Renal cortex interstitium (tissue), 11 donors: ENCODE measurements around the gene PSEN2. TPM values are rescaled to one million over a fixed set of nuclear protein-coding genes. Genes with fewer than 3 reads are reported as not detected.
"Not testable (repeated sequence)": the region's sequence is repeated elsewhere in the genome, so short reads cannot be mapped to it uniquely, and the experiment has no call there.

Experiments
- DNase-seq, 11 donors: peaks; one replicate each; pipeline ENCODE4 v3.0.0-alpha.2; 2013; ENCODE audit warnings: low read depth in 9 of 11, low spot score in 4 of 11; ENCODE audit errors: extremely low read depth in 1 of 11
- polyA plus RNA-seq, 3 donors: library from polyadenylated mRNA; unstranded; fragments of 120-200 nt; gene quantifications; one replicate each; pipeline ENCODE4 v1.2.1, GENCODE V29; 2013; ENCODE audit not compliant: insufficient read length in 3 of 3

PSEN2 gene
- polyA plus RNA-seq, 3 donors = 14.5 to 23.1 (median 14.6) TPM

GRCh38 chr1:226895644-226896043, 25.2 kb downstream of the PSEN2 start:
- no peak for DNase-seq

GRCh38 chr1:226898246-226898645, 27.8 kb downstream of the PSEN2 start:
- no peak for DNase-seq

- DNase-seq = no peak
These were observed 31.0 kb downstream of the PSEN2 start for GRCh38 chr1:226901421-226901820.

- no peak for DNase-seq
These were observed 32.2 kb downstream of the PSEN2 start for GRCh38 chr1:226902601-226903000.

- DNase-seq = peak in 10 of 11 donors; percentile 45 to 77 (median 54)
These were observed 33.7 kb downstream of the PSEN2 start for GRCh38 chr1:226903819-226904716.

- no peak for DNase-seq
These were observed 34.4 kb downstream of the PSEN2 start for GRCh38 chr1:226904772-226905171.

- DNase-seq = no peak
These were observed 38.0 kb downstream of the PSEN2 start for GRCh38 chr1:226908419-226908818.

- DNase-seq = no peak
These were observed 38.5 kb downstream of the PSEN2 start for GRCh38 chr1:226908913-226909312.

GRCh38 chr1:226912587-226913176, 42.3 kb downstream of the PSEN2 start:
- DNase-seq = peak in 10 of 11 donors; percentile 15 to 46 (median 30)

- no peak for DNase-seq
These were observed 45.2 kb downstream of the PSEN2 start for GRCh38 chr1:226915672-226915995.

GRCh38 chr1:226916497-226916896, 46.1 kb downstream of the PSEN2 start:
- no peak for DNase-seq

- no peak for DNase-seq
These were observed 49.2 kb downstream of the PSEN2 start for GRCh38 chr1:226919587-226919986.

- no peak for DNase-seq
These were observed 49.6 kb downstream of the PSEN2 start for GRCh38 chr1:226919995-226920394.

GRCh38 chr1:226920446-226920894, 50.1 kb downstream of the PSEN2 start:
- no peak for DNase-seq

GRCh38 chr1:226921504-226921903, 51.1 kb downstream of the PSEN2 start:
- no peak for DNase-seq

GRCh38 chr1:226929260-226930111, 59.1 kb downstream of the PSEN2 start:
- DNase-seq = not testable (repeated sequence)

- no peak for DNase-seq
These were observed 64.2 kb downstream of the PSEN2 start for GRCh38 chr1:226934483-226935237.

- no peak for DNase-seq
These were observed 67.7 kb downstream of the PSEN2 start for GRCh38 chr1:226937940-226938725.
